Stomach (tissue), 9 donors: ENCODE measurements around the gene EIF5. TPM values are rescaled to one million over a fixed set of nuclear protein-coding genes. Genes with fewer than 3 reads are reported as not detected.

Source experiments
- DNase-seq, 2 donors: peaks; one replicate each; pipeline versions ENCODE4 v3.0.0 to v3.0.0-alpha.2; 2013 to 2019
- H3K27ac ChIP-seq, 5 donors: fragments of 200-600 bp in 4 of 5; sonication (generic) in 4 of 5; one replicate each; pipeline ENCODE4 v1.5.1; 2013 to 2019; ENCODE audit warnings: mild to moderate bottlenecking in 1 of 5, moderate library complexity in 1 of 5
- H3K27me3 ChIP-seq, 3 donors: fragments of 200-600 bp; sonication (generic); one replicate each; pipeline ENCODE4 v1.5.1; 2017 to 2019; ENCODE audit warnings: mixed run types in 1 of 3
- H3K36me3 ChIP-seq, 4 donors: fragments of 200-600 bp; sonication (generic); 1 replicate in 3 of 4; 2 replicates in 1 of 4; pipeline ENCODE4 v1.5.1; 2016 to 2019
- H3K4me1 ChIP-seq, 4 donors: fragments of 200-600 bp; sonication (generic); one replicate each; pipeline ENCODE4 v1.5.1; 2016 to 2019
- H3K4me3 ChIP-seq, 4 donors: fragments of 200-600 bp; sonication (generic) in 3 of 4; one replicate each; pipeline ENCODE4 v1.5.1; 2016 to 2019; ENCODE audit warnings: mild to moderate bottlenecking in 1 of 4
- H3K9me3 ChIP-seq, 4 donors: fragments of 200-600 bp; sonication (generic); one replicate each; pipeline ENCODE4 v1.5.1; 2016 to 2019
- EP300 ChIP-seq: sonication (generic); formaldehyde crosslinking; IDR thresholded peaks from one replicate; pipeline ENCODE4 v1.6.1; 2017; ENCODE audit warnings: antibody characterized with exemption
- POLR2A ChIP-seq, 4 donors: fragments of 450-650 bp; IDR thresholded peaks; one replicate each; pipeline ENCODE4 v1.6.1; 2016; ENCODE audit warnings: antibody characterized with exemption in 4 of 4, control low read depth in 2 of 4, mild to moderate bottlenecking in 1 of 4, moderate library complexity in 1 of 4
- POLR2AphosphoS5 ChIP-seq, 3 donors: sonication (generic); formaldehyde crosslinking; IDR thresholded peaks; one replicate each; pipeline ENCODE4 v1.6.1; 2016; ENCODE audit warnings: antibody characterized with exemption in 3 of 3
- WGBS, 5 donors: extraction: QIAGEN DNeasy Blood & Tissue Kit in 3 of 5; methylation state at CpG; one replicate each; pipeline versions ENCODE4 v1.1.5 to v1.1.7; 2013 to 2018; 5-methylcytosine and 5-hydroxymethylcytosine counted together
- intact Hi-C: fragments of 100-400 bp; cut with DNase I; formaldehyde crosslinking; loops from one replicate; pipeline ENCODE4 v1.15.1; 2023; ENCODE audit warnings: low total_unique reads
- polyA plus RNA-seq, 3 donors: library from polyadenylated mRNA; stranded (reverse); fragments of 200-250 nt; gene quantifications; one replicate each; pipeline ENCODE4 v1.2.3, GENCODE V29; 2013
- total RNA-seq, 5 donors: library from RNA; depleted of rRNA; stranded (reverse); fragments of >200 nt; gene quantifications; one replicate each; pipeline versions ENCODE4 v1.1.0 to v1.2.3, GENCODE V29; 2014 to 2016
- TF ChIP-seq, protein P1 (sequence below), 7 experiments: fragments of 450-650 bp in 4 of 7; fragments of 200-600 bp in 3 of 7; sonication (generic) in 3 of 7; IDR thresholded peaks; one replicate each; pipeline ENCODE4 v1.5.1; 2016 to 2019; ENCODE audit warnings: antibody characterized with exemption in 7 of 7, control low read depth in 2 of 7, mild to moderate bottlenecking in 1 of 7
- donor health status: healthy with polysubstance abuse.
- donor health status: Bipolar disorder and iron deficiency.
- donor health status: healthy.

The EIF5 gene
- total and polyA plus RNA-seq, 8 donors, result 44.3 to 401 (median 134) TPM

DNA sequence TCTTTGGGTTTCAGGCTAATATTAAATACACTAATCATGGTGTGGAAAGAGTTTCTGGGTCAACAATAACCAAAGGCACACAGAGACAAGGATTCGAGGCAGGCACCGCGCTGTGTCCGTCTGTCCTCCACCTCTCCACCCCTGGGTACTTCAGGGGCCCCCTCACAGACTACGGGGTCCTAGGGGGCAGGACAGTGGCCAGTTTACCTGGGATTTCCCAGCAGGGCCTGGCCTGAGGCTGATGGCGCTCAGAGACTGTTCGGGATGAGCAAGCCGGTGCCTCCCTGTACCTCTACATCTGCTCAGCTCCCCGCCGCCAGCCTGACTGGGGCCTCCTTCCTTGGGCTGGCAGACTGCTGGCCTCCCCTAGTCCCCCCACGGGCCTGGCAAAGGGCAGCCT is 18.1 kb upstream of the EIF5 start:
- no peak for DNase-seq
- H3K27ac ChIP-seq, result peak overlapping the region in 2 of 5 donors; percentile 31 to 50
- H3K27me3 ChIP-seq, result peaks cover 0 to 16% (median 0%) of the 10 kb centered on the region in 3 donors
- TF ChIP-seq, protein P1, sequence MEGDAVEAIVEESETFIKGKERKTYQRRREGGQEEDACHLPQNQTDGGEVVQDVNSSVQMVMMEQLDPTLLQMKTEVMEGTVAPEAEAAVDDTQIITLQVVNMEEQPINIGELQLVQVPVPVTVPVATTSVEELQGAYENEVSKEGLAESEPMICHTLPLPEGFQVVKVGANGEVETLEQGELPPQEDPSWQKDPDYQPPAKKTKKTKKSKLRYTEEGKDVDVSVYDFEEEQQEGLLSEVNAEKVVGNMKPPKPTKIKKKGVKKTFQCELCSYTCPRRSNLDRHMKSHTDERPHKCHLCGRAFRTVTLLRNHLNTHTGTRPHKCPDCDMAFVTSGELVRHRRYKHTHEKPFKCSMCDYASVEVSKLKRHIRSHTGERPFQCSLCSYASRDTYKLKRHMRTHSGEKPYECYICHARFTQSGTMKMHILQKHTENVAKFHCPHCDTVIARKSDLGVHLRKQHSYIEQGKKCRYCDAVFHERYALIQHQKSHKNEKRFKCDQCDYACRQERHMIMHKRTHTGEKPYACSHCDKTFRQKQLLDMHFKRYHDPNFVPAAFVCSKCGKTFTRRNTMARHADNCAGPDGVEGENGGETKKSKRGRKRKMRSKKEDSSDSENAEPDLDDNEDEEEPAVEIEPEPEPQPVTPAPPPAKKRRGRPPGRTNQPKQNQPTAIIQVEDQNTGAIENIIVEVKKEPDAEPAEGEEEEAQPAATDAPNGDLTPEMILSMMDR (IDR thresholded peaks at IDR 0.05), result no peak
- TF ChIP-seq POLR2A (IDR thresholded peaks at IDR 0.05) (no peak), POLR2AphosphoS5 (IDR thresholded peaks at IDR 0.05) (no peak), EP300 (no peak)
- WGBS, 5 donors, result 86 to 95% (median 88%) methylated on average over 10 to 11 of the region's 11 CpGs
- peaks cover 0 to 9% (median 6%) of the 10 kb centered on the region in 4 donors for H3K4me1 ChIP-seq
- no peaks in the 10 kb centered on the region for H3K9me3 ChIP-seq
- H3K4me3 ChIP-seq, result no peak overlapping the region
- intact Hi-C loops, result no loop called here
- H3K36me3 ChIP-seq, result no peaks in the 10 kb centered on the region

DNA sequence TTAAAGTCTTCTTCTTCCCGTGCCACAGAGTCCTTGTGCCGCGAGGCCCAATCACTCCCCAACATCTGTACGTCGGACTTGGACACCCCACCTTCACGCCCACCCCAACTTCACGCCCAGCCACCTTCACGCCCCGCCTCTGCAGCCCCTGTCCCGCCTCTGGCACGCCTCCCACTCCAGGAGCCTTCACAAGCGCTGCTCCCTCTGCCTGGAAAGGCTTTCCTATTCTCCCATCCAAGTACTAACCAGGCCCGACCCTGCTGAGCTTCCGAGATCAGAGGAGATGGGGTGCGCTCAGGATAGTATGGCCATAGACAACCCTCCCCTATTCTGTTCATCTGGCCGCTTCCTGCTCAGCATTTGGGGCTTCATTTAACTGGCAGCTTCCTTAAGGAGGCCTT is 17.3 kb upstream of the EIF5 start:
- intact Hi-C loops, result no loop called here
- H3K4me1 ChIP-seq, result peaks cover 0 to 9% (median 6%) of the 10 kb centered on the region in 4 donors
- WGBS, 5 donors, result 87 to 94% (median 92%) methylated on average over 14 to 16 of the region's 16 CpGs
- H3K27ac ChIP-seq, result no peak overlapping the region
- DNase-seq, result no peak
- H3K4me3 ChIP-seq, result no peak overlapping the region
- no peak for TF ChIP-seq POLR2A (IDR thresholded peaks at IDR 0.05)
- TF ChIP-seq EP300, result no peak
- TF ChIP-seq POLR2AphosphoS5 (IDR thresholded peaks at IDR 0.05), result no peak
- TF ChIP-seq, protein P1 (IDR thresholded peaks at IDR 0.05), result no peak
- H3K27me3 ChIP-seq, result peaks cover 0 to 16% (median 0%) of the 10 kb centered on the region in 3 donors
- H3K9me3 ChIP-seq, result no peaks in the 10 kb centered on the region
- no peaks in the 10 kb centered on the region for H3K36me3 ChIP-seq

DNA sequence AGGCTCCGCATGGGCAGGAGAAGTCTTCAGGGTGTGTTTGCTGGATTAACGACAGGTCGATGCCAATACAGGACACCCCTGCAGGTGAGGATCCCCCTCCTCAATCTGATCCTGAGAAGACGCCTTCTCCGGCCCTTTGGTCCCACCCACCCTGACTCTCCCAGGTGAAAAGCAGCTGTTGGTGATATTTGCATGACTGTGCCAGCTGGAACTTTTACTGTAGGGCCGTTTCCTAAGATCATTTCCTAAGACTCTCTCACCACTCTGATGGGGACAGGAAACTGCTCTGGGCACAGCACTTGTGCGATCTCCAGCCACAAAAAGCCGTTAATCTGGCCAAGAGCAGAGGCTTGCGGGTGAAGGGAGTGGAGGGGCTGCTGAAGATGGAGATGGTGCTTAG is 16.8 kb upstream of the EIF5 start:
- Histone ChIP-seq H3K27ac (no peak overlapping the region), H3K4me3 (no peak overlapping the region), H3K9me3 (no peaks in the 10 kb centered on the region), H3K4me1 (peaks cover 0 to 9% (median 6%) of the 10 kb centered on the region in 4 donors), H3K27me3 (peaks cover 0 to 16% (median 0%) of the 10 kb centered on the region in 3 donors), H3K36me3 (no peaks in the 10 kb centered on the region)
- WGBS, 5 donors, result 64 to 78% (median 73%) methylated on average over 8 to 9 of the region's 9 CpGs
- intact Hi-C loops, result no loop called here
- TF ChIP-seq POLR2AphosphoS5 (IDR thresholded peaks at IDR 0.05) (no peak), POLR2A (IDR thresholded peaks at IDR 0.05) (no peak)
- no peak for DNase-seq

DNA sequence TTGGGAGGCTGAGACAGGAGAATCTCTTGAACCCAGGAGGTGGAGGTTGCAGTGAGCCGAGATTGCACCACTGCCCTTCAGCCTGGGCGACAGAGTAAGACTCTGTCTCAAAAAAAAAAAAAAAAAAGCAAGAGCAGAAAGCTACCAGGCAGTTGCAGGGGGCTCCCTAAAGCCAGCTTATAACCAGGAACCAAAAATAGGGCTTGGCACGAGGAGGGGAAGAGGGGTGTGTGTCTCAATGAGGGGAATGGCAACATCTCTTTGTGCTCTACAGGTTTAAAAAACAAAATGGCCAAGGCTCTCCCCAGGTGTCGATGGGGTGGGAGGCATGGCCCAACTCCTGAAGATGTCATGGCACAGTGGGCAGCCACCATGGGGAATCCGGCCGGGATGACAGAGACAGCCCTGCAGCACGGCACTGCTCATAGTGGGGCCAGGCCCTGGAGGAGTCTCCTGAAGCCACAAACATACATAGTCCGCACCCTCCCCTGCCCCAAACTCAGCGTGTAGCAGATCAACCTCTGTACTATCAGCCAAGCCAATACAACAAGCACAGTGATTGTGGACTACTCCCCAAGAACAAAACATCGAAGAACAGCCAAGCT is 16.0 kb upstream of the EIF5 start:
- peaks cover 0 to 16% (median 0%) of the 10 kb centered on the region in 3 donors for H3K27me3 ChIP-seq

More for the DNA sequence above, 16.0 kb upstream of the EIF5 start:
- no peak for DNase-seq
- no peaks in the 10 kb centered on the region for H3K36me3 ChIP-seq
- TF ChIP-seq POLR2AphosphoS5 (IDR thresholded peaks at IDR 0.05), result no peak
- TF ChIP-seq EP300, result no peak
- TF ChIP-seq, protein P1 (IDR thresholded peaks at IDR 0.05), result no peak
- no peak for TF ChIP-seq POLR2A (IDR thresholded peaks at IDR 0.05)
- intact Hi-C loops, result no loop called here
- no peak overlapping the region for H3K27ac ChIP-seq
- 88 to 93% (median 91%) methylated on average over 10 of the region's 10 CpGs for WGBS, 5 donors
- peaks cover 0 to 9% (median 6%) of the 10 kb centered on the region in 4 donors for H3K4me1 ChIP-seq
- no peaks in the 10 kb centered on the region for H3K9me3 ChIP-seq
- no peak overlapping the region for H3K4me3 ChIP-seq
